ENCODE measurements around the gene KLHL7.
"Not testable (repeated sequence)": the region's sequence is repeated elsewhere in the genome, so short reads cannot be mapped to it uniquely, and the experiment has no call there.

KLHL7 gene

DNA sequence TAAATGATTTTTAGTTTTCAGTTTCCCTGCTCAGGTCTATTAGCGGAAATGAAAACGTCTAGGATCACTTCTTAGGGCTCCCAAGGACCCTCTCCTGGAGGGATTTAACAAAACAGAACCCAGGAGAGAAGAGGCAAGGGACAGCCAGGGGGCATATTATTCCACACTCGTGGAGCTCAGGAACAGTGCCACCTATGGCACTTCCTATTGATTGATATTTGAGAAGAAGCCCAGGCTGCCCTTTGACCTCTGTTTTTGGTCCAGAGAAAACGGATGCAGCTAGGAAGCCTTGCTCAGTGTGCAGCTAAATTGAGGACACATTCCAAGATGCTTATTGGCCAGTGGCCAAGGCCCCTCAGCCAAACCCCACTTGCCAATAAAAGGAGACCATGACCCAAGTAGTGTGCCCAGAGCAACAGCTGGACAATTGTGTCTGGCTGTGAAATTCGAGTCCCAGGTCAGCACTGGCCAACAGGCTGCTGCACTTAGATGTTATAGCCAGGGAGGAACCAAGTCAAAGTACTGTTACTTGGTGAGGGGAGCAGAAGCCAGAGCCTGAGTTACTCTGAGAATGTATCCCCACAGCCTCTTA, 117.0 kb downstream of the KLHL7 start:
- DNase-seq = no peak

DNA sequence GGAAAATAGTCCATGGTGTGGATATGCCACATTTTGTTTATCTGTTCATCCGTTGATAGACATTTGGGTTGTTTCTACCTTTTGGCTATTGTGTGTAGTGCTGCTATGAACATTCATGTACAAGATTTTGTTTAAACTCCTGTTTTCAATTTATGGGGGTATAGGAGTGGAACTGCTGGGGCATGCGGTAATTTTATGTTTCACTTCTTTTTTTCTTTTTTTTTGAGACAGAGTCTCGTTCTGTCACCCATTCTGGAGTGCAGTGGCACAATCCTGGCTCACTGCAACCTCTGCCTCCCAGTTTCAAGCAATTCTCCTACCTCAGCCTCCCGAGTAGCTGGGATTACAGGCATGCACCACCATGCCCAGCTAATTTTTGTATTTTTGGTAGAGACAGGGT, 118.8 kb downstream of the KLHL7 start:
- DNase-seq = not testable (repeated sequence)

DNA sequence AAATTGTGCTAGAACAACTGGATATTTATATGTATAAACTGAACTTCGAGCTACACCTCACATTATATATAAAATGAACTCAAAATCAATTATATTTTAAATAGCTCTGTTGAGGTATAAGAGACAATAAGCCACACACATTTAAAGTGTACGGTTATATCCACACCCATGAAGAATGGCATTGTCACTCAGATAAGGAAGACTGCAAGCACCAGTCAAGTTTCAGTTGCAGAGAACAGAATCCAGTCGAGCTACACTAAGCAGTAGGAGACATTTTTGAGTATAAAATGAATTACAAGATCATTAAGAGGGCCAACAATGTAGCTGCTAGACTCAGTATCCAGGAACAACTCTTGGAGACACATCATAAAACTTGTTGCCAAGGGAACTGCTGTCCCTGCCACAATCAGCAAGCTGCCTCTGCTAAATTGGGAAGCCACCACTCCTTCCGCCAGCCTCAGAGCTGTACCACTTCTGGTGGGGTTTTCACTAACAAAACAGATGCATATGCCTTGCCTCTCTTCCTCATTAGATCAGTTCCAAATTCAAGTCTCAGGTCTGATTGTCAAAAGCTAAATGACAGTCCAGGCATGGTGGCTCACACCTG, 121.4 kb downstream of the KLHL7 start:
- no peak for DNase-seq

Data from islet precursor cell (in vitro differentiated cells).